NCI-H510A treated with DMSO at 0.1 percent for 48 hours (cell line): ENCODE data around the gene CYTH2.

Experiments used
- DNase-seq: peaks from one replicate; lab custom pipeline; 2025; lab: John Stamatoyannopoulos, UW

CYTH2 gene

DNA sequence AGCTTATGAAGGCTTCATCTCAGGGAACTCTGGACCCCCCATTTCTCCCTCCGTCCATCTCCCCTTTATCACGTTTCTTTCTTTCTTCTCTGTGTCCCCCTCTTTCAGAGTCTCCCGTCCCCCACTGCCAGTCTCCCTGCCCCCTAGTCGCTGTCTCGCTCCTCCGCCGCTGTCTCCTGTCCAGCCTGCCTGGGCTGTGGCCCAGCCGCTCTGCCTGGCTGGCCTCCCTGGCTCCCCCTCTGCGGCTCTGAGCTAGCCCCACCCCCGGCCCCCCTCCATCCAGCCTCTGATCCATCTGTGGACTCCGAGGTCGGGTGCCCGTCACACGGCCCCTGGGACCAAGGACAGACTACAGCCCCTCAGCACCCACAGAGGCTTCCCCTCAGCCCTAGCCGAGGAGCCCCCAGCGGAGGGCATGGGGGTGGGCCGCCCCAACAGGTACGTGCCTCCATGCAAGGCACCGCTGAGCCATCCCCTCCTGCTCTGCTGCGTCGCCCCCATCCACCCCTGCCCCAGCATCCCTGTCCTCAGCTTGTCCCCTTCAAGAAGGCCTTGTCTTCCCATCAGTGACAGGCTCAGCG lies 14.9 kb upstream of the CYTH2 start:
- no peak for DNase-seq

DNA sequence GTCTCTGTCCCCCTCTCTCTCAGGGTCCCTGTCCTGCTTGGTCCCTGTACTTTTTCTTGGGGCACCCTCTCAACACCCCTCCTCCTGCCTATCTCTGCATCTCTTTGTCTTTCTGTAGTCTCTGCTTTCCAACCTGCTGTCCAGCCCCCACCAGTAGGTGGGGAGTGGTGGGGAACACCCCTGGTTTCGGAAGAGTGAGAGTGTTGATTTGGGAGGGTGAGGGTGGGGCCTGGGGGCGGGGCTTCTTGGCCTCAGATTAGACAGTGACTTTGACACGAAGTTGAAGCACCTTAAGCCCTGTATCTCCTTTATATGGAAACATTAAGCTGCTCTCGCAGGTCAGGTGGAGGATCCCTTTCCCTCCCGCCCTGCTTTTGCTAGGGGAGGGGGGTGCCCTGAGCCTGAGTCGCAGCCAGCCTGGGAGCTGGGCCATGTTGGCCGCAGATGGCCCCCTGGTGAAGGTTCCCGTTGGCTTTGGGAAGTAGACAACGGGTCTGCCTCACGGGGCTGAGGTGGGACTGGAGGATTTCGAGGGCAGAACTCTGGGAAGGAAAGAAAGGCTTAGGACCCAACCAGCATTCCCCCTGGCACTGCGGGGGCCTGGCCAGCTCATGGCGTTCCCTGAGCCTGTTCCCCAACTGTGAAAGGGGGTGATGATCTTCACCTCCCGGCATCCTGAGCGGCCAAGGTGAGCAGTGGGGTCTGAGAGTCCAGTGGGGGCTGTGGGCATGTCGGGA lies 13.8 kb upstream of the CYTH2 start, which contains the start of gene KCNJ14:
Gene KCNJ14, plus strand, starts transcription at position 404 of the 737 bp plus-strand sequence. CDS start 6,151 bp downstream, outside the sequence.
- no peak for DNase-seq

DNA sequence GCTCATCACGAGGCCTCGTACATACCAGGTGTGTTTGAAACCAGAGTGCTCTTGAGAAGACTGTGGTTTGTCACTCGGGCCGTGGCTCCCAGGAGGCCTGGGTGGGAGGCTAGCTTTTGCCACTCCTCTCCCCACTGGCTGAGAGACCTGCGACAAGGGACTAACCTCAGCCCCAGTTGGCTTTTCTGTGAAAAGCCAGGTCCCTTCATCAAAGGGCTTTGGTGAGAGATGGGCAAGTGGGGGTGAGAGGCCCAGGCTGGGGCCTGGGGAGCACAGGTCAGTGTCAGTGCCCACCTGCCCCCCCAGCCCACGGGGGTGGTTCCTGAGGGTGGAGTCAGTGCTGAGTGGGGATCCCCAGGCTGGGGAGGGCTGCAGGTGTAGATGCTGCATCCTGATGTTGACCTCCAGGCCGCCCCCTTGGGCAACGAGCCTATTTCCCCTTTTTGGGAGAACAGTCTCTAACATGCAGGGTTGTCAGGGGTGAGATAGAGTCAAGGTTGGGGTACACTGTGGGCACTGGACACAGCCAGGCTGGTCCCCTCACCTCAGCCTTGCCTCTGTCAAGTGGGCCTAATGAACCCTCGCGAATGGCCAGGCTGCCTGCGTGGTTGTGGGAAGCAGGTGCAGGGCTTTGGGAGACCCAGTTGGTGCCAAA lies 13.1 kb upstream of the CYTH2 start:
- DNase-seq = no peak

DNA sequence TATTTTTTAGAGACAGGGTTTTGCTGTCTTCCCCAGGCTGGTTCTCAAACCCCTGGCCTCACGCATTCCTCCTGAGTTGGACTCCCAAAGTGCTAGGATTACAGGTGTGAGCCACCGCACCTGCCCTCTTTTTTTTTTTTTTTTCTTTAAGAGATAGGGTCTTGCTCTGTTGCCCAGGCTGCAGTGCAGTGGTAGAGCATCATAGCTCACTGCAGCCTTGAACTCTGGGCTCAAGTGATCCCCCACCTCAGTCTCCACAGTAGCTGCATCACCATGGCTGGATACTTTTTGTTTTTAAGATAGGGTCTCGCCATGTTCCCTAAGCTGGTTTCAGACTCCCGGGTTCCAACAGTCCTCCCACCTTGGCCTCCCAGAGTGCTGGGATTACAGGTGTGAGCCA lies 12.3 kb upstream of the CYTH2 start:
- DNase-seq = no peak

DNA sequence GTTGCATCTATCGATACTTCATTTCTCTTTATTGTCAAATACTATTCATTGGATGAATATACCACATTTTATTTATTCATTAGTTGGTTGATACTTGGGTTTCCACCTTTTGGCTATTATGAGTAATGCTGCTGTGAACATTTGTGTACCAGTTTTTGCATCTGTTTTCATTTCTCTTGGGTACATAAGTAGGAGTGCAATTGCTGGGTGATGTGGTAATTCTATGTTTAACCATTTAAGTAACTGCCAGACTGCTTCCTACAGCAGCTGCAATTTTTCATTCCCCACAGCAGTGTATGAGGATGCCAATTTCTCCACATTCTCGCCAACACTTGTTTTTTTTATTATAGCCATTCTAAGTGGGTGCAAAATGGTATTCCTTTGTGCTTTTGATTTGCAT lies 11.2 kb upstream of the CYTH2 start:
- no peak for DNase-seq

DNA sequence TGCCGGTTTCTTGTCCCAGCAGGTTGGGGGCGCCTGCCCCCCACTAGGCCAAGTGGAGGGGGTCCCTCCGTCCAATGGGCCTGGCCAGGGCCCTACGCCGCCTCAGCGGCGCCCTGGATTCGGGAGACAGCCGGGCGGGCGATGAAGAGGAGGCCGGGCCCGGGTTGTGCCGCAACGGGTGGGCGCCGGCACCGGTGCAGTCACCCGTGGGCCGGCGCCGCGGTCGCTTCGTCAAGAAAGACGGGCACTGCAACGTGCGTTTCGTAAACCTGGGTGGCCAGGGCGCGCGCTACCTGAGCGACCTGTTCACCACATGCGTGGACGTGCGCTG lies 7.6 kb upstream of the CYTH2 start:
- DNase-seq = no peak

DNA sequence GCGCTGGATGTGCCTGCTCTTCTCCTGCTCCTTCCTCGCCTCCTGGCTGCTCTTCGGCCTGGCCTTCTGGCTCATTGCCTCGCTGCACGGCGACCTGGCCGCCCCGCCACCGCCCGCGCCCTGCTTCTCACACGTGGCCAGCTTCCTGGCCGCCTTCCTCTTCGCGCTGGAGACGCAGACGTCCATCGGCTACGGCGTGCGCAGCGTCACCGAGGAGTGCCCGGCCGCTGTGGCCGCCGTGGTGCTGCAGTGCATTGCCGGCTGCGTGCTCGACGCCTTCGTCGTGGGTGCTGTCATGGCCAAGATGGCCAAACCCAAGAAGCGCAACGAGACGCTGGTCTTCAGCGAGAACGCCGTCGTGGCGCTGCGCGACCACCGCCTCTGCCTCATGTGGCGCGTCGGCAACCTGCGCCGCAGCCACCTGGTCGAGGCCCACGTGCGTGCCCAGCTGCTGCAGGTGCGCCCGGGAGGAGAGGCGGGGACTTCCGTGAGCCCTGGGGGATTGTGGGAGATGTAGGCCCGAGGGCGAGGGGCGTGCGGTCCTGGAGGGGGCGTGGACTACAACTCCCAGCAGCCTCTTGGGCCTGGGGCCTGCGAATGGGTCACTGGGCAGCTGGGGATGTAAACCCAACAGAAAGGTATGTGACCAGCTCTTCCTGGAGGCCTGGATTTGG lies 7.0 kb upstream of the CYTH2 start:
- DNase-seq = no peak

DNA sequence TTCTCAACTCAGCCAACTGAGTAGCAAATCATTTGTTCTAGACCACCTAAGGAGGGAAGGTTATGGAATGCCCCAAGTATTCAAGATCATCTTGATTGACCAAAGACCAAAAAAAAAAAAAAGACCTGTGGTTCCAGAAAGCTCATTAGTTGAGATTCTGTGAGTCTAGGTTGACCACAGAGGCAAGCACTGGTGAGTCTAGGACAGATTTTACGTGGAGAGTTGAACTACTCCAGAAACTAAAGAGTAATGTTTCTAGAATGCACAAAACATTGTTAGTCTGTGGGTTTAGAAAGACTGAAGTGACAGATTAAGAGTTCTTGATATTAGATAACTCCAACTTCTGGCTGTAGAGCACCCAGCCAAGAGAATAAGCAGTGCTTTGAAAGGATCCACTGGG lies 4.0 kb upstream of the CYTH2 start:
- DNase-seq = no peak

DNA sequence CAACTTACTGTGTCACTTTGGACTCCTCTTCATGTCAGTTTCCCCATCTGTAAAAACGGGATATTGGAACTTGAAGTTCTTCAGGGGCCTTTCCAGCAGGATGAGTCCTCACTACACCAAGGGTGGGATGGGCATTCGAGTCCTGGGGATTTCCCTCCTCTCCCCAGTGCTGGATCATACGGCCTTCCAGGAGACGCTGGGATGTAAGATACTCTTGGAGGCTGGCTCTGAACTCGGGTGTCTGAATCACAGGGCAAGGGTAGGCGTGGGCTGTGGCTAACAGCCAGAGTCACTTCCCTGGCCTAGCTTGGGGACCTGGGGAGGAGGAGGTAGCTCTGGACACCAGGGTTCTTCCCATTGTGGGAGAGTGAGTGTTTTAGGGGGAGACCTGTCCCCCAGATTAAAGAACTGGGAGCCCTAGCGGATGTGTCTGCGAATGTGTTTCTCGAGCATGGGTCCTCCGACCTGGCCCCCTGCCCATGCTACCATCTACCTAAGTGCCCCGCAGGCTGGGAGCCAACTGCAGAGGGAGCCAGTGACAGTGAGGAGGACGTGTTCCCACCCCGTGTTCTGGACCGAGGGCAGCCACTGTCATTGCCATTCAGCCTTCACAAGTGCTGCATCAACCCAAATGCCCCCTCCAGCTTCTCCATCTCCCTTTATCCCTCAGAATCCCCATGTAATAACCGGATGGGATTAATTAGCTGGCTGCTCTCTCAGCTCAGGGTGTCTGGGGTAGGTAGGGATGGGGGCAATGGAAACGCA lies 2.4 kb upstream of the CYTH2 start:
- no peak for DNase-seq

DNA sequence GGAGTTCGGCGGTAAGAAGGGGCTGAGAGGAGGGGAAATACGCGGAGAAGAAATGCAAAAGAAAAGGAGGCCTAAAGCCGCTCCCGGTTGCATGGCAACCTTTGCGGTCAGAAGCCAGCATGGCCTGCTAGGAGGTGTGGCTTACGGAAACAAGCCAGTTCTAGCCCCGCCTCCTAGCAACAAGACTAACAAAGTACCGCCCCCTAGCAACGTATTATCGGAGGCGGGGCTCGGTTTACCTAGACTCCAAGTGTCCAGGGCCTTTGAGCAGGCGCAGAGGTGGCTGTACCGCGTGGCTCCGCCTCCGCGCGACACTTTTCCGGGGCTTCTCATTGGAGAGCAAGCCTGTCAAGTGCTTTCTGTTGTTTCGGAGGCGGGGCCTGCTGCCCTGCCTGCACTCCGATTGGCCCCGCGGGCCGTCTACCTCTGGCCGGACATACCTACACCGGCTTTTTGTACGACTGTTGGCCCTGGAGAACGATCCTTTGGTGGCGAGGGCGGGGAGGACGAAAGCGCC lies 339 bp upstream of the CYTH2 start:
- DNase-seq = peak; percentile 99

DNA sequence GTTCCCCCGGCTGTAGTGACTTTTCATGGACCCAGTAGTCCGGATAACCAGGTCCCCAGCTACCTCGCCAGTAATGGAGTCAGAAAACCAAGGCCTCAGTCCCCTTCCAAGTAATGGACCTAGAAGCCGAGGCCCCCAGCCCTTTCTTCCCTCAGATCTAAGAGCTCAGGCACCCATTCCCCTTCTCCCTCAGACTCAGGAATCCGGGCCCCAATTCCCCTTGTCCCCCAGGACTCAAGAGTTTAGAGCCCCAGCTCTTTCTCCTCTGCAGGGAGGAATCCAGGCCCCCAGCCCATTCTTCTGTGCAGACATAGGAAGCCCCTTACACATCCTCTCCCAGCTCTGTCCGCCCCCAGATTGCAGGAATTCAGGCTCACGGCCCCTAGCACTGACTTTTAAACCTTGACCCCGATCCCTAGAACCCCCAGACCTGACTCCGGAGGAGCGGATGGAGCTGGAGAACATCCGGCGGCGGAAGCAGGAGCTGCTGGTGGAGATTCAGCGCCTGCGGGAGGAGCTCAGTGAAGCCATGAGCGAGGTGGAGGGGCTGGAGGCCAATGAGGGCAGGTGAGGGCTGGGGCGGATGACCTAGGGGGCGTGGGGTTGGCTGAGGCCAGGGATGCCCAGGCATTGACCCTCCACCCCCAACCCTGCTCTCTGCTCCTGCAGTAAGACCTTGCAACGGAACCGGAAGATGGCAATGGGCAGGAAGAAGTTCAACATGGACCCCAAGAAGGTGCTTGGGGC lies 938 bp downstream of the CYTH2 start:
- DNase-seq = no peak

DNA sequence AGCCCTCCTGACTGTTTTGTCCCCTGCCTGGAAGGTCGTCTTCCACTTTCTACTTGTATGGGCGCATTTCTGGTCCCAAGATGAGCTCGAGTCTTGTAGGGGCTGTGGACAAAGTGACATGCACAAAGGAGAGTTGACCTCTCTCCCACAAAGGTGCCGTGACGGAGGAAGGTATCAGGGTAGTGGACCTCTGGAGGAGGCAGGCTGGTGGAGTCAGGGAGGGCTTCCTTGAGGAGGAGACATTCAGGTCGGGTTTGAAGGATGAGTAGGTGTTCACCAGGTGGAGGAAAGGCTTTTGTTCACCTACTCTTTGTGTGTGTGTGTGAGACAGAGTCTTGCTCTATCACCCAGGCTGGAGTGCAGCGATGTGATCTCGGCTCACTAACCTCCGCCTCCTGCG lies 1.7 kb downstream of the CYTH2 start:
- no peak for DNase-seq

DNA sequence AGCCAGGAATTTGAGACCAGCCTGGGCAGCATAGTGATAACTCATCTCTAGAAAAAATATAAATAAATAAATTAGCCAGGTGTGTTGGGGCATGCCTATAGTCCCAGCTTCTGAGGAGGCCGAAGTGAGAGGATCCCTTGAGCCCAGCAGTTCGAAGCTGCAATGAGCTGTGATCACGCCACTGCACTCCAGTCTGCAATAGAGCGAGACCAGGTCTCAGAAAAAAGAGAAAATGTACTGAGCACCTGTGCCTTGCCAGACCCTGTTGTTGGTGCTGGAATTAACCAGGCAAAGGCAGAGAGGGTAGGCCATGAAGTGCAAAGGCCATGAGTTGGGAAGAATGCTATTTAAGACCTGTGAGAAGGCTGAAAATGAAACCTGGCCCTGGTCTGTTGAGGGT lies 2.7 kb downstream of the CYTH2 start:
- DNase-seq = no peak

DNA sequence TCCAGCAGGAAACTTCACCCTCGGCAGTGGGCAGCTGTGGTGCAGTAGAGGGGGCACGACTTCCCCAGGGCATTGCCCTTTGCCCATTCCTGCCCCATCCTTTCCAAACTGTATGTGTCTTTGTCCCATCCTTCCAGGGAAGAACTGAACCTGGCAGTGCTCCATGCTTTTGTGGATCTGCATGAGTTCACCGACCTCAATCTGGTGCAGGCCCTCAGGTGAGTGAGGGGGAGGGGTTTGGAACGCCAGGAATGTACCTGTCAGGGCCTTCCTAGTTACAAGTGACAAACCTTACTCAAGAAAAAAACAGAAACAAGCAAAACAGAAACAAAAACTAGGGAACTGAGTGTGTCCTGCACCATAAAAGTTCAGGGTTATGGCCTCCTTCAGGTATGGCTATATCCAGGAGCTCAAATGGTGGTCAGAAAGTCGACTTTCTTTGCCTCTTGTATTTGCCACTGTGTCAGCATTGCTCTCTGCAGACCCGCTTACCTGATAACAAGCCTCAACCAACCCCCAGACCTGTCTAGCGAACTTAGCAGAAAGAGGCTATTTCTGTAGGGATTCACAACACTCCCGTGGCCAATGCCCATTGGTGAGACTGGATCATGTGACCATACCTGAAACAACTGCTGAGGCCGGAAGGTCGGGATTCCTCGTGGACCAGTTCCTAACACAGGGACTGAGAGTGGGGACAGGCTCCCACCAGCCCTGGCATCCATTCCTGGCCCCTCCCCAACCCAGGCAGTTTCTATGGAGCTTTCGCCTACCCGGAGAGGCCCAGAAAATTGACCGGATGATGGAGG lies 4.2 kb downstream of the CYTH2 start:
- DNase-seq = no peak

DNA sequence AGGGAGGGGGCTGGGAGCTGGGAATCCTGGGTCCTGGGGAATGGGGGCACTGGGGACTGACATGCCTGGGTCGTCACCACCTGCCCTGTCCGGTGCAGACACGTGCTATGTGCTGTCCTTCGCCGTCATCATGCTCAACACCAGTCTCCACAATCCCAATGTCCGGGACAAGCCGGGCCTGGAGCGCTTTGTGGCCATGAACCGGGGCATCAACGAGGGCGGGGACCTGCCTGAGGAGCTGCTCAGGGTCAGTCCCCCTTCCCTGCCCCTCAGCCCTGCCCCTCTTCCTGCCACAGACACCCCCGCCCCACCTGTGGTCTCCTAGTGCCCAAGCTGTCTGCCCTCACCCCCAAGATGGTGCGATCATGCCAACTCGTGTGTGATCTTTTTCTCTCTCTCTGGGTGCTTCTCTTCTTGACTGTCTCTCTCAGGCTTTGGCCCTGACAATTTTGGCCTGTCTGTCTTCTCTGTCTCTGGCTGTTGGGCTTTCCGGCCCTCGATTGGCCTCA lies 5.0 kb downstream of the CYTH2 start:
- DNase-seq = no peak

DNA sequence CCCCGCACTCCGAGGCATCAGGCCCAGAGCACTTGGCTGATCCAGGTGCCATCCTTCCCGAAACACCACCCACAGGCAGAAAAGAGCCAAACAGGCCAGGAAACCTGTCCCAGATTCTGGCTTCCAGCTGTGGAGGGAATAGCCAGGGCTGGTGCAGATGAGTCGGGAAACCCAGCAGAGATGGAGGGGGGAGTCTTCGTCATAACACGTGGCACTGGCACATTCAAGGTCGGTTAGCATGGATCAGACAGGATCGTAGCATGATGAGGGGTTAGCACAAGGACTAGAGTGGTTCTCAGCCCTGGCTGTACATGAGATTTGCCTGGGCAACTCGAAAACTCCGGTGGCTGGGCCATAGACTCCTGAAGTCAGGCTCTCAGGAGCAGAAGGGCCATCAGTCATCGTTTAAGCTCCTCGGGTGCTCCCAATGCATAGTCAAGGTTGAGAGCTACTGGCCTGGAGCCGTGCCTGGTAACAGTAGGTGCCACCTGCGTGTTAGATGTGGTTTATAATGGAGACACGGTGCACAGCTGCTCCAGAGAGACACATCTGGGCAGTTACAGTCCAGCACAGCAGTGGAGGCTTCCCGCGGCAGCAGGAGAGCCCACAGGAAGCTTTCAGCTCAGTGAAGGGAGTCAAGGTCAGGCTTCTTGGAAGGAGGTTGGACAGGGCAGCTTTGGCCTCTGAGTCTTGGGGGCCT lies 6.3 kb downstream of the CYTH2 start:
- DNase-seq = no peak

DNA sequence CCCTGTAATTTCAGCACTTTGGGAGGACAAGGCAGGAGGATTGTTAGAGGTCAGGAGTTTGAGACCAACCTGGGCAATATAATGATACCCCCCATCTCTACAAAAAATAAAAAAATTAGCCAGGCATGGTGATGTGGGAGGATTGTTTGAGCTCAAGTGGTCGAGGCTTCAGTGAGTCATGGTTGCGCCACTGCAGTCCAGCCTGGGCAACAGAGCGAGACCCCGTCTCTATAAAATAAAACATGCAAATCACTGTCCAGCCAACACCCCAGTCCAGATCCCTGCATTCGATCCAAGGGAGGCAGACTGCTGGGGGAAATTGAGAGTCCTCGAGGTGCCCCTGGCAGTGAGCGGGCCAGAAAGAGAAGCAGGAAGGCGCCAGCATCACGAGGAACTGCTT lies 7.0 kb downstream of the CYTH2 start:
- DNase-seq = no peak

DNA sequence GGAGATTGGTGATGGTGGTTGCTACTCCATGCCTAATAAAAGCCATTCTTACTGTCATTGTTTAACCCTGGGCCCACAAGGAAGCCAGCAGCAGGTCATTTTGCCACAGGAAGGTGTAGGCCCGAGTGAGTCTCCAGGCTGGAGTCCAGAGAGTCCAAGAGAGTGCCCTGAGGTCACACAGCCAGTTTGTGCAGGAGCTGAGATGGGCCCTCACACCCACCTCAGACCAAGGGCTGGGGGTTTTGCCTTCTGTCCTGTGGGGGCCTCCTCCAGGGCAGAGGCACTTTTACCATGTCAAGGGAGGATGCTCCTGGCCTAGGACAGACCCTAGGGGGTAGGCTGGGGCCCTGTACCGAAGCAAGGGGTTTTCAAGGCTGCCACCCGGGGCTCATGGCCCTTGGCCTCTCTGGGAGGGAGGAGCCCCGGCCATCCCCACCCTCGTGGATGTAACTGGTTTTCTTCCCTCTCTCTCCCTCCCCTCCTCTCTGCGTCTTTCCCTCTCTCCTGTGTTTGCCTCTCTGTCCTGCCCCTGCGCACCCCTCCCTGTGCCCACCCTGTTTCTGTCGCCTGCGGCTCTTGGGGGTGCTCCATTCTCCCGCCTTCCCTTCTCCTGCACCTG lies 8.0 kb downstream of the CYTH2 start:
- no peak for DNase-seq

DNA sequence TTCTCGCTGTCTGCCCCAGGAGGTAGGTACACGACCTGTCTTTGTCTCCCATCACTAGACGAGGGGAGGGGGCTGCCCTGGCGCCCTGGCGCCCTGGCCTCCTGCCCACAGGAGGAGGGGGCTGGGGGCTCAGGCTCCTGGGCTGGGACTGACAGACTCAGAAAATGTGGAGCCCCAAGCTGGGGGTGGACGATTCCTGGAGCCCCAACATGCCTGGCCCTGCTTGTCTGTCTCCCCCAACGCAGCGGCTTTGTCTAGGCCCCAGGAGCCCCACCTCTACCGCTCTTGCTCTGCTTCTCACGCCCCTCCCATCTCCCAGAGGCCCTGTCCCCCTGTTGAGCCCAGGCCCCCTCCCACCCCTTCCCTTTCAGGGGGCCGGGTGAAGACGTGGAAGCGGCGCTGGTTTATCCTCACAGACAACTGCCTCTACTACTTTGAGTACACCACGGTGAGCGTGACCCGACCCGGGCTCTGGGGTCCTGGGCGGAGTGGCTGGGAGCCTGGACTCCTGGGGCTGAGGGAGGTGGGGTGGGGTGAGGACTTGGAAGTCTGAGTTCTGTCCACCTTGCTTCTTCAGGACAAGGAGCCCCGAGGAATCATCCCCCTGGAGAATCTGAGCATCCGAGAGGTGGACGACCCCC lies 8.6 kb downstream of the CYTH2 start:
- no peak for DNase-seq
